K562 (cell line): ENCODE results near the gene NUP85. TPM values are rescaled to one million over a fixed set of nuclear protein-coding genes. Genes with fewer than 3 reads are reported as not detected.

ENCODE experiments used
- CAMTA2 ChIP-seq: fragments of 250-450 bp; sonication (Bioruptor Pico); conservative IDR thresholded peaks from 2 replicates; pipeline ENCODE4 v1.5.1; 2022
- CEBPB ChIP-seq: fragments of 450-650 bp; IDR thresholded peaks from 2 replicates; pipeline ENCODE4 v1.6.1; 2016; ENCODE audit warnings: missing genetic modification characterization, missing compliant biosample characterization
- CHD1 ChIP-seq: fragments of 200-600 bp; sonication (generic); IDR thresholded peaks from one replicate; pipeline ENCODE4 v1.6.1; 2012; ENCODE audit warnings: mild to moderate bottlenecking, moderate library complexity, low read length, inconsistent platforms
- CLOCK ChIP-seq: fragments of 250-450 bp; sonication (Bioruptor Pico); IDR thresholded peaks from 2 replicates; pipeline ENCODE4 v1.4.0; 2020; ENCODE audit warnings: mild to moderate bottlenecking, moderate library complexity, borderline replicate concordance
- EGR1 ChIP-seq: fragments of 450-650 bp; conservative IDR thresholded peaks from 2 replicates; pipeline ENCODE4 v1.6.1; 2017; ENCODE audit warnings: mild to moderate bottlenecking
- FOSL1 ChIP-seq: fragments of 200-800 bp; sonication (Bioruptor generic); conservative IDR thresholded peaks from 2 replicates; pipeline ENCODE4 v1.6.1; 2016; ENCODE audit warnings: missing genetic modification characterization, missing compliant biosample characterization
- HSF4 ChIP-seq: fragments of 250-450 bp; sonication (Bioruptor Pico); IDR thresholded peaks from 2 replicates; pipeline ENCODE4 v2.1.2; 2022; ENCODE audit warnings: mild to moderate bottlenecking, moderate library complexity, borderline replicate concordance
- NR4A1 ChIP-seq, 2 experiments: fragments of 250-450 bp in 1 of 2; fragments of 450-650 bp in 1 of 2; sonication (Bioruptor Pico) in 1 of 2; IDR thresholded peaks; 2 replicates each; pipeline versions ENCODE4 v1.4.0 to v1.6.1; 2016 to 2020; ENCODE audit warnings: mild to moderate bottlenecking in 2 of 2, missing compliant biosample characterization in 1 of 2, missing genetic modification characterization in 1 of 2, moderate library complexity in 1 of 2
- NRF1 ChIP-seq, 2 experiments: fragments of 450-650 bp; IDR thresholded peaks in 1 of 2; conservative IDR thresholded peaks in 1 of 2; 2 replicates each; pipeline ENCODE4 v1.6.1; 2014; ENCODE audit warnings: mild to moderate bottlenecking in 2 of 2
- POLR2AphosphoS5 ChIP-seq: IDR thresholded peaks from 2 replicates; pipeline ENCODE4 v1.6.1; 2011; ENCODE audit warnings: mild to moderate bottlenecking, low read depth, low read length, moderate library complexity; ENCODE audit not compliant: control insufficient read depth, insufficient read depth
- PRPF4 ChIP-seq: fragments of 200-400 bp; formaldehyde crosslinking; IDR thresholded peaks from one replicate; pipeline ENCODE4 v1.6.1; 2017; ENCODE audit warnings: low read length, low read depth, mild to moderate bottlenecking; ENCODE audit not compliant: insufficient read depth, poor library complexity, severe bottlenecking
- SMC3 ChIP-seq: conservative IDR thresholded peaks from 2 replicates; pipeline ENCODE4 v1.6.1; 2011; ENCODE audit warnings: low read depth, low read length, improper control_type of control experiment; ENCODE audit not compliant: insufficient read depth
- SPI1 ChIP-seq: IDR thresholded peaks from 2 replicates; pipeline ENCODE4 v1.6.1; 2011; ENCODE audit warnings: low read depth, low read length, control low read depth, borderline replicate concordance
- TAL1 ChIP-seq: fragments of 450-650 bp; IDR thresholded peaks from 2 replicates; pipeline ENCODE4 v1.6.1; 2016; ENCODE audit warnings: mild to moderate bottlenecking
- THAP7 ChIP-seq: fragments of 250-450 bp; sonication (Bioruptor Pico); IDR thresholded peaks from 2 replicates; pipeline ENCODE4 v1.5.0; 2021
- TRIM24 ChIP-seq, 2 experiments: fragments of 450-650 bp; IDR thresholded peaks; 2 replicates each; pipeline ENCODE4 v1.6.1; 2016
- ZEB2 ChIP-seq: fragments of 450-650 bp; IDR thresholded peaks from 2 replicates; pipeline ENCODE4 v1.6.1; 2016
- ZNF133 ChIP-seq: fragments of 250-450 bp; sonication (Bioruptor Pico); IDR thresholded peaks from 2 replicates; pipeline ENCODE4 v1.4.0; 2020; ENCODE audit warnings: mild to moderate bottlenecking
- ZNF134 ChIP-seq: fragments of 250-450 bp; sonication (Bioruptor Pico); conservative IDR thresholded peaks from 2 replicates; pipeline ENCODE4 v1.4.0; 2020
- ZNF143 ChIP-seq: sonication (generic); formaldehyde crosslinking; IDR thresholded peaks from 2 replicates; pipeline ENCODE4 v1.9.0; 2022; ENCODE audit warnings: mild to moderate bottlenecking, missing genetic modification reagents
- ZNF282 ChIP-seq: sonication (generic); formaldehyde crosslinking; IDR thresholded peaks from 2 replicates; pipeline ENCODE4 v1.8.1; 2023; ENCODE audit warnings: missing genetic modification reagents
- ZNF583 ChIP-seq: fragments of 250-450 bp; sonication (Bioruptor Pico); IDR thresholded peaks from 2 replicates; pipeline ENCODE4 v1.4.0; 2020
- polyA plus RNA-seq, 8 experiments: library from polyadenylated mRNA; depleted of rRNA in 4 of 8; stranded (reverse) in 5 of 8; unstranded in 3 of 8; fragments of >200 nt; fragmentation: Nextera tagmentation in 2 of 8; fragmentation: Illumina TruSeq in 1 of 8; extraction: Ambion mirVana in 2 of 8; extraction: Trizol in 1 of 8; gene quantifications; 2 replicates each; pipeline versions ENCODE4 v1.2.1 to v1.2.3, GENCODE V29; 2011 to 2014; ENCODE audit warnings: inconsistent platforms in 1 of 8, missing spikeins in 1 of 8
- total RNA-seq, 7 experiments: library from RNA; depleted of rRNA in 6 of 7; stranded (reverse); fragments of >200 nt in 6 of 7; fragmentation: Illumina TruSeq in 2 of 7; extraction: Trizol in 2 of 7; gene quantifications; 2 replicates each; pipeline versions ENCODE4 v1.2.1 to v1.2.3, GENCODE V29; 2011 to 2021; ENCODE audit warnings: low replicate concordance in 1 of 7
- TF ChIP-seq, protein P1 (sequence below), 2 experiments: fragments of 200-800 bp in 1 of 2; sonication (Bioruptor generic) in 1 of 2; sonication (generic) in 1 of 2; formaldehyde crosslinking in 1 of 2; IDR thresholded peaks in 1 of 2; conservative IDR thresholded peaks in 1 of 2; 2 replicates each; pipeline versions ENCODE4 v1.5.0 to v1.6.1; 2016 to 2020; ENCODE audit warnings: missing compliant biosample characterization in 1 of 2, missing genetic modification characterization in 1 of 2, missing genetic modification reagents in 1 of 2

The NUP85 gene
- total and polyA plus RNA-seq, 9 of the 15 experiments (the other 6 are each of a cell fraction or from before 2014, with no cell fraction given) = 50.2 to 177 (median 110) TPM

GRCh38 chr17:75182569-75183436 lies 22.7 kb upstream of the NUP85 start, which contains the start of gene SUMO2 (continued):
- TF ChIP-seq HSF4 (CRISPR knock-in tag) (0 out of 2 replicates have a peak, but pooled peaks have one; percentile 53), EGR1 (peak; percentile 79), ZEB2 (no peak), CEBPB (tag) (peak; percentile 66), THAP7 (CRISPR knock-in tag) (no peak), CAMTA2 (CRISPR knock-in tag) (0 out of 2 replicates have a peak, but pooled peaks have one; percentile 9), NRF1 (conservative IDR thresholded peaks at IDR 0.05 in 1 of 2, IDR thresholded peaks at IDR 0.05 in 1 of 2) (peak; percentile 83 to 85), FOSL1 (peak; percentile 66), ZNF583 (CRISPR knock-in tag) (peak; percentile 74), ZNF133 (CRISPR knock-in tag) (no peak), POLR2AphosphoS5 (peak; percentile 46; the same call in 1 of the 2 replicates), ZNF143 (CRISPR knock-in tag) (no peak), TAL1 (no peak), CHD1 (peak; percentile 53), NR4A1 (CRISPR knock-in tag; IDR thresholded peaks at IDR 0.05) (no peak), NR4A1 (tag; IDR thresholded peaks at IDR 0.05) (peak; percentile 91), SPI1 (peak; percentile 30; the same call in 1 of the 2 replicates), SMC3 (no peak; the same call in 1 of the 2 replicates), ZNF134 (CRISPR knock-in tag) (no peak; the same call in 1 of the 2 replicates), TRIM24 (IDR thresholded peaks at IDR 0.05) (no peak), ZNF282 (CRISPR knock-in tag) (no peak), PRPF4 (no peak), CLOCK (no peak)
- TF ChIP-seq, protein P1, sequence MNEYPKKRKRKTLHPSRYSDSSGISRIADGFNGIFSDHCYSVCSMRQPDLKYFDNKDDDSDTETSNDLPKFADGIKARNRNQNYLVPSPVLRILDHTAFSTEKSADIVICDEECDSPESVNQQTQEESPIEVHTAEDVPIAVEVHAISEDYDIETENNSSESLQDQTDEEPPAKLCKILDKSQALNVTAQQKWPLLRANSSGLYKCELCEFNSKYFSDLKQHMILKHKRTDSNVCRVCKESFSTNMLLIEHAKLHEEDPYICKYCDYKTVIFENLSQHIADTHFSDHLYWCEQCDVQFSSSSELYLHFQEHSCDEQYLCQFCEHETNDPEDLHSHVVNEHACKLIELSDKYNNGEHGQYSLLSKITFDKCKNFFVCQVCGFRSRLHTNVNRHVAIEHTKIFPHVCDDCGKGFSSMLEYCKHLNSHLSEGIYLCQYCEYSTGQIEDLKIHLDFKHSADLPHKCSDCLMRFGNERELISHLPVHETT (CRISPR knock-in tag; conservative IDR thresholded peaks at IDR 0.05 in 1 of 2, IDR thresholded peaks at IDR 0.05 in 1 of 2) = peak in 1 of 2 experiments; percentile 97; a peak in 2 of 4 replicates
